HepG2 (cell line): ENCODE data around the gene TEX22. TPM values are rescaled to one million over a fixed set of nuclear protein-coding genes. Genes with fewer than 3 reads are reported as not detected.

Experiments
- ATAC-seq: fragments of 200-7000 bp; cut with Tn5 transposase; 3 replicates; pipeline ENCODE4 v1.9.1; 2020; ENCODE audit warnings: mild to moderate bottlenecking, moderate library complexity
- BruUV-seq: library from RNA; stranded (reverse); fragments of 400-500 nt; replicated peaks from 2 replicates; lab custom pipeline; 2021; lab: Mats Ljungman, UMichigan
- CTCF ChIA-PET: fragments of 300-600 bp; formaldehyde crosslinking; extraction: SDS; loops from one replicate; lab custom pipeline; 2021; ENCODE audit warnings: low total read pairs, inconsistent platforms, low intra/inter-chr PET ratio; lab: Yijun Ruan, JAX
- POLR2A ChIA-PET: fragments of 350-600 bp; sonication (Branson Sonifier 250); formaldehyde crosslinking; loops from one replicate; lab custom pipeline; 2020; ENCODE audit warnings: antibody characterized with exemption, inconsistent platforms; lab: Yijun Ruan, JAX
- DNase-seq: peaks from one replicate; pipeline ENCODE4 v3.0.0-alpha.2; 2015; ENCODE audit warnings: low spot score
- FAIRE-seq: peaks from 3 replicates; lab custom pipeline; 2011; peaks lifted over from hg19 to GRCh38; lab: Jason Lieb, UNC
- H2AFZ ChIP-seq: one replicate; pipeline ENCODE4 v1.6.1; 2011; ENCODE audit warnings: low read length, inconsistent platforms
- H3K27ac ChIP-seq: fragments of 300-600 bp; 3 replicates; pipeline ENCODE4 v1.8.0; 2011; ENCODE audit warnings: mixed run types, mild to moderate bottlenecking, mixed read lengths, low read length, inconsistent platforms; ENCODE audit not compliant: insufficient read depth; ENCODE audit errors: extremely low read length
- H3K27me3 ChIP-seq, 2 experiments: fragments of 200-600 bp in 1 of 2; 2 replicates in 1 of 2; 3 replicates in 1 of 2; pipeline versions ENCODE4 v1.6.0 to v1.8.0; 2011; ENCODE audit warnings: low read length in 2 of 2, mild to moderate bottlenecking in 2 of 2, moderate library complexity in 2 of 2, inconsistent platforms in 1 of 2; ENCODE audit not compliant: insufficient read depth in 2 of 2, control insufficient read depth in 1 of 2
- H3K36me3 ChIP-seq, 2 experiments: fragments of 200-600 bp in 1 of 2; replicated peaks in 1 of 2; 2 replicates in 1 of 2; 3 replicates in 1 of 2; pipeline versions ENCODE4 v1.5.1 to v1.8.0; 2011; ENCODE audit warnings: low read length in 2 of 2, inconsistent platforms in 1 of 2; ENCODE audit not compliant: insufficient read depth in 2 of 2, control insufficient read depth in 1 of 2
- H3K4me1 ChIP-seq: 2 replicates; pipeline ENCODE4 v1.5.1; 2012; ENCODE audit warnings: low read length, inconsistent platforms; ENCODE audit not compliant: insufficient read depth
- H3K4me2 ChIP-seq: 2 replicates; pipeline ENCODE4 v1.6.0; 2011; ENCODE audit warnings: low read depth, low read length, inconsistent platforms
- H3K4me3 ChIP-seq, 3 experiments: fragments of 200-600 bp in 1 of 3; sonication (generic), shearing (Covaris generic) in 1 of 3; replicated peaks in 1 of 3; 2 replicates each; pipeline ENCODE4 v1.5.1; 2011 to 2016; ENCODE audit warnings: low read length in 3 of 3, inconsistent platforms in 2 of 3, low read depth in 2 of 3, mild to moderate bottlenecking in 2 of 3, control low read depth in 1 of 3, mixed read lengths in 1 of 3; ENCODE audit not compliant: insufficient read depth in 1 of 3
- H3K79me2 ChIP-seq: one replicate; pipeline ENCODE4 v1.6.1; 2011; ENCODE audit warnings: low read length, inconsistent platforms; ENCODE audit not compliant: insufficient read depth
- H3K9ac ChIP-seq: 2 replicates; pipeline ENCODE4 v1.6.0; 2011; ENCODE audit warnings: mild to moderate bottlenecking, low read depth, low read length, inconsistent platforms; ENCODE audit not compliant: insufficient read depth
- H3K9me3 ChIP-seq: 2 replicates; pipeline ENCODE4 v1.5.1; 2012; ENCODE audit warnings: mild to moderate bottlenecking, low read length
- H4K20me1 ChIP-seq: 2 replicates; pipeline ENCODE4 v1.6.0; 2011; ENCODE audit warnings: inconsistent platforms, mild to moderate bottlenecking, low read length, moderate library complexity; ENCODE audit not compliant: insufficient read depth
- BORCS8-MEF2B ChIP-seq: sonication (generic); formaldehyde crosslinking; IDR thresholded peaks from 2 replicates; pipeline ENCODE4 v1.8.0; 2022; ENCODE audit warnings: mild to moderate bottlenecking, missing genetic modification reagents
- LBX2 ChIP-seq: sonication (generic); formaldehyde crosslinking; IDR thresholded peaks from 2 replicates; pipeline ENCODE4 v1.5.0; 2020; ENCODE audit warnings: missing genetic modification reagents, mild to moderate bottlenecking, borderline replicate concordance
- PRMT3 ChIP-seq: sonication (generic); formaldehyde crosslinking; IDR thresholded peaks from 2 replicates; pipeline ENCODE4 v1.8.1; 2022; ENCODE audit warnings: low read depth, mild to moderate bottlenecking, moderate library complexity, missing genetic modification reagents, borderline replicate concordance
- ZBTB33 ChIP-seq: sonication (generic); formaldehyde crosslinking; IDR thresholded peaks from 2 replicates; pipeline ENCODE4 v1.4.0; 2020; ENCODE audit warnings: missing genetic modification reagents
- ZNF550 ChIP-seq: sonication (generic); formaldehyde crosslinking; IDR thresholded peaks from 2 replicates; pipeline ENCODE4 v1.4.0; 2020; ENCODE audit warnings: mild to moderate bottlenecking, missing genetic modification reagents, borderline replicate concordance
- WGBS: methylation state at CpG from one replicate; pipeline ENCODE4 v1.1.6; 2017; ENCODE audit warnings: low lambda C conversion rate; 5-methylcytosine and 5-hydroxymethylcytosine counted together
- in situ Hi-C: cut with HindIII; loops from 2 replicates; pipeline ENCODE4 v1.10.0; 2017; ENCODE audit warnings: low pct_unique_long_range_greater_than_20kb; ENCODE audit not compliant: extremely low pct_ligation_motif_present
- intact Hi-C: fragments of 100-400 bp; cut with micrococcal nuclease; formaldehyde crosslinking; loops from one replicate; pipeline ENCODE4 v1.10.0; 2022; ENCODE audit not compliant: unreplicated experiment
- polyA plus RNA-seq, 8 experiments: library from polyadenylated mRNA; depleted of rRNA in 3 of 8; stranded (reverse) in 7 of 8; unstranded in 1 of 8; fragments of >200 nt; fragmentation: Illumina TruSeq in 4 of 8; extraction: Trizol in 4 of 8; gene quantifications; 2 replicates each; pipeline versions ENCODE4 v1.2.1 to v1.2.3, GENCODE V29; 2011 to 2016; ENCODE audit warnings: low read depth in 4 of 8, missing spikeins in 1 of 8, mixed read lengths in 1 of 8; ENCODE audit not compliant: insufficient read depth in 1 of 8
- total RNA-seq, 5 experiments: library from RNA; depleted of rRNA; stranded (reverse); fragments of >200 nt; fragmentation: Illumina TruSeq; extraction: Trizol; gene quantifications; 2 replicates each; pipeline ENCODE4 v1.2.3, GENCODE V29; 2016; ENCODE audit warnings: low read depth in 1 of 5

TEX22 gene
- total and polyA plus RNA-seq, 2 of the 13 experiments (the other 11 are each of a cell fraction or from before 2014, with no cell fraction given), result 0.07 to 0.27 TPM

GRCh38 chr14:105397350-105397931, 897 bp upstream of the TEX22 start:
- TF ChIP-seq LBX2 (CRISPR knock-in tag) (no peak), ZBTB33 (CRISPR knock-in tag) (peak; percentile 72), BORCS8-MEF2B (peak; percentile 38; the same call in 1 of the 2 replicates), ZNF550 (0 out of 2 replicates have a peak, but pooled peaks have one; percentile 71), PRMT3 (CRISPR knock-in tag) (no peak)
- TF ChIP-seq, all 625 proteins: peak for 3
- FAIRE-seq, result no peak
- intact Hi-C loops, result no loop called here
- in situ Hi-C loops, result no loop called here
- DNase-seq, result no peak
- Histone ChIP-seq H3K79me2 (peaks cover 14% of the 10 kb centered on the region), H3K36me3 (peaks cover 0 to 4% of the 10 kb centered on the region in 2 experiments; a peak in 4 of 5 replicates), H3K27me3 (no peaks in the 10 kb centered on the region), H3K4me2 (peak overlapping the region; percentile 94; the same call in 1 of the 2 replicates), H3K4me3 (peak overlapping the region in 1 of 3 experiments; percentile 98; a peak in 1 of 6 replicates), H2AFZ (no peak overlapping the region), H3K4me1 (peaks cover 26% of the 10 kb centered on the region), H4K20me1 (no peaks in the 10 kb centered on the region), H3K9ac (peak overlapping the region; percentile 98; the same call in 1 of the 2 replicates), H3K27ac (peak overlapping the region; percentile 86), H3K9me3 (no peaks in the 10 kb centered on the region)
- no TSS peak for BruUV-seq
- POLR2A ChIA-PET, result interaction anchor here (1.0 kb wide), 1 partner anchor 13 kb away, joined by 3 read pairs; no protein-coding TSS in a partner anchor
- no peak for ATAC-seq
- CTCF ChIA-PET, result no interaction called here
- WGBS, result 87% methylated on average over 3 of the region's 13 CpGs
